H1 (cell line): ENCODE results near the gene UCHL5. TPM values are rescaled to one million over a fixed set of nuclear protein-coding genes. Genes with fewer than 3 reads are reported as not detected.

Source experiments
- CTCF ChIA-PET: fragments of 300-600 bp; sonication (Branson Sonifier 250); formaldehyde crosslinking; loops from one replicate; lab custom pipeline; 2021; ENCODE audit not compliant: partially characterized antibody; lab: Charles Lee
- POLR2A ChIA-PET: fragments of 300-600 bp; sonication (Branson Sonifier 250); formaldehyde crosslinking; loops from one replicate; lab custom pipeline; 2021; ENCODE audit warnings: inconsistent platforms; ENCODE audit not compliant: partially characterized antibody; lab: Charles Lee
- DNase-seq, 2 experiments: peaks; one replicate each; pipeline versions ENCODE4 v3.0.0 to v3.0.0-alpha.2; 2010 to 2022; ENCODE audit warnings: low spot score in 2 of 2, low read depth in 1 of 2, mixed read lengths in 1 of 2
- FAIRE-seq: peaks from 2 replicates; lab custom pipeline; 2011; peaks lifted over from hg19 to GRCh38; lab: Jason Lieb, UNC
- H2AFZ ChIP-seq: 2 replicates; pipeline ENCODE4 v1.8.1; 2012; ENCODE audit warnings: low read length, inconsistent platforms
- H2AK5ac ChIP-seq: 2 replicates; pipeline ENCODE4 v1.6.1; 2013; ENCODE audit warnings: low read depth, low read length
- H2BK120ac ChIP-seq: replicated peaks from 2 replicates; pipeline ENCODE3; 2013; ENCODE audit warnings: low read depth, low read length, inconsistent platforms
- H2BK12ac ChIP-seq: 2 replicates; pipeline ENCODE4 v1.6.1; 2013; ENCODE audit warnings: low read depth, low read length
- H2BK15ac ChIP-seq: 2 replicates; pipeline ENCODE4 v1.6.1; 2013; ENCODE audit warnings: low read length
- H2BK20ac ChIP-seq: 2 replicates; pipeline ENCODE4 v1.6.1; 2013; ENCODE audit warnings: low read length
- H2BK5ac ChIP-seq: 2 replicates; pipeline ENCODE4 v1.6.1; 2013; ENCODE audit warnings: low read depth, low read length
- H3K14ac ChIP-seq: 2 replicates; pipeline ENCODE4 v1.6.1; 2013; ENCODE audit warnings: inconsistent platforms; ENCODE audit not compliant: insufficient read length
- H3K18ac ChIP-seq: 2 replicates; pipeline ENCODE4 v1.6.1; 2013; ENCODE audit warnings: low read length; ENCODE audit errors: extremely low read depth
- H3K23ac ChIP-seq: 2 replicates; pipeline ENCODE4 v1.6.1; 2013; ENCODE audit warnings: inconsistent platforms; ENCODE audit not compliant: insufficient read length
- H3K23me2 ChIP-seq: 2 replicates; pipeline ENCODE4 v1.6.1; 2013; ENCODE audit warnings: low read depth, low read length
- H3K27ac ChIP-seq: 2 replicates; pipeline ENCODE4 v1.6.1; 2011; ENCODE audit warnings: low read depth, low read length, inconsistent platforms
- H3K27me3 ChIP-seq, 4 experiments: replicated peaks in 1 of 4; 1 replicate in 1 of 4; 2 replicates in 3 of 4; pipeline versions ENCODE4 v1.6.1 to v1.8.1; 2011 to 2013; ENCODE audit warnings: low read length in 3 of 4, mild to moderate bottlenecking in 3 of 4, inconsistent platforms in 2 of 4, mixed read lengths in 2 of 4, moderate library complexity in 1 of 4; ENCODE audit not compliant: control insufficient read depth in 3 of 4, insufficient read depth in 3 of 4; ENCODE audit errors: extremely low read depth in 1 of 4
- H3K36me3 ChIP-seq, 4 experiments: 2 replicates each; pipeline versions ENCODE4 v1.6.1 to v1.8.1; 2011 to 2013; ENCODE audit warnings: mild to moderate bottlenecking in 4 of 4, low read length in 3 of 4, moderate library complexity in 2 of 4, control low read depth in 1 of 4, inconsistent platforms in 1 of 4; ENCODE audit not compliant: insufficient read depth in 4 of 4, control insufficient read depth in 2 of 4
- H3K4ac ChIP-seq: replicated peaks from 2 replicates; pipeline ENCODE3; 2013; ENCODE audit warnings: low read length, low read depth, mixed read lengths, inconsistent platforms; ENCODE audit not compliant: insufficient read length
- H3K4me1 ChIP-seq, 4 experiments: replicated peaks in 1 of 4; 1 replicate in 1 of 4; 2 replicates in 3 of 4; pipeline versions ENCODE4 v1.6.1 to v1.8.1; 2011 to 2013; ENCODE audit warnings: low read length in 3 of 4, inconsistent platforms in 2 of 4, mixed read lengths in 1 of 4; ENCODE audit not compliant: insufficient read depth in 4 of 4, control insufficient read depth in 3 of 4
- H3K4me2 ChIP-seq, 2 experiments: 2 replicates each; pipeline versions ENCODE4 v1.6.1 to v1.8.1; 2011 to 2013; ENCODE audit warnings: low read depth in 2 of 2, low read length in 2 of 2, control low read depth in 1 of 2, inconsistent platforms in 1 of 2, mild to moderate bottlenecking in 1 of 2; ENCODE audit not compliant: insufficient read depth in 1 of 2
- H3K4me3 ChIP-seq, 4 experiments: fragments of 200-600, 300-600 bp in 1 of 4; sonication (generic), shearing (Covaris generic), sonication (Bioruptor Twin) in 1 of 4; 2 replicates each; pipeline versions ENCODE4 v1.5.1 to v1.8.1; 2011 to 2016; ENCODE audit warnings: low read length in 4 of 4, low read depth in 3 of 4, control low read depth in 2 of 4, inconsistent platforms in 2 of 4, mild to moderate bottlenecking in 2 of 4, mixed read lengths in 1 of 4, moderate library complexity in 1 of 4; ENCODE audit not compliant: insufficient read depth in 2 of 4; ENCODE audit errors: extremely low read depth in 1 of 4
- H3K56ac ChIP-seq: replicated peaks from 2 replicates; pipeline ENCODE3; 2013; ENCODE audit warnings: low read depth, mild to moderate bottlenecking, mixed read lengths, low read length, inconsistent platforms; ENCODE audit not compliant: insufficient read length
- H3K79me1 ChIP-seq: 2 replicates; pipeline ENCODE4 v1.6.1; 2013; ENCODE audit warnings: low read depth, low read length, control low read depth
- H3K79me2 ChIP-seq, 2 experiments: 2 replicates each; pipeline versions ENCODE4 v1.6.1 to v1.8.1; 2012 to 2013; ENCODE audit warnings: low read length in 2 of 2, mild to moderate bottlenecking in 2 of 2, inconsistent platforms in 1 of 2; ENCODE audit not compliant: insufficient read depth in 2 of 2, control insufficient read depth in 1 of 2
- H3K9ac ChIP-seq, 4 experiments: replicated peaks in 1 of 4; 1 replicate in 1 of 4; 2 replicates in 3 of 4; pipeline versions ENCODE4 v1.6.1 to v1.8.1; 2011 to 2013; ENCODE audit warnings: low read depth in 3 of 4, low read length in 3 of 4, control low read depth in 2 of 4, mild to moderate bottlenecking in 2 of 4, moderate library complexity in 2 of 4, inconsistent platforms in 1 of 4; ENCODE audit errors: extremely low read depth in 1 of 4
- H3K9me3 ChIP-seq, 2 experiments: 2 replicates each; pipeline versions ENCODE4 v1.6.1 to v1.8.1; 2012 to 2013; ENCODE audit warnings: mild to moderate bottlenecking in 2 of 2, moderate library complexity in 2 of 2, control low read depth in 1 of 2, inconsistent platforms in 1 of 2, low read depth in 1 of 2, low read length in 1 of 2, mixed read lengths in 1 of 2; ENCODE audit not compliant: insufficient read depth in 2 of 2
- H4K20me1 ChIP-seq, 2 experiments: replicated peaks in 1 of 2; 2 replicates each; pipeline versions ENCODE3 to v1.8.1; 2011 to 2013; ENCODE audit warnings: inconsistent platforms in 2 of 2, low read length in 2 of 2, mild to moderate bottlenecking in 1 of 2; ENCODE audit not compliant: insufficient read depth in 2 of 2, control insufficient read depth in 1 of 2
- H4K5ac ChIP-seq: 2 replicates; pipeline ENCODE4 v1.6.1; 2013; ENCODE audit warnings: low read length, low read depth, mixed read lengths, inconsistent platforms; ENCODE audit not compliant: insufficient read length
- H4K8ac ChIP-seq: 2 replicates; pipeline ENCODE4 v1.8.0; 2013; ENCODE audit warnings: mild to moderate bottlenecking, moderate library complexity, low read length, inconsistent platforms; ENCODE audit not compliant: insufficient read depth; ENCODE audit errors: extremely low read depth
- H4K91ac ChIP-seq: replicated peaks from 2 replicates; pipeline ENCODE3; 2013; ENCODE audit warnings: low read length, mixed read lengths, inconsistent platforms; ENCODE audit not compliant: insufficient read length
- BRCA1 ChIP-seq: IDR thresholded peaks from 2 replicates; pipeline ENCODE4 v1.6.1; 2012; ENCODE audit warnings: low read depth, low read length, improper control_type of control experiment
- CEBPB ChIP-seq: IDR thresholded peaks from 2 replicates; pipeline ENCODE4 v1.6.1; 2012; ENCODE audit warnings: low read depth, low read length
- KDM4A ChIP-seq: IDR thresholded peaks from one replicate; pipeline ENCODE4 v1.7.1; 2012; ENCODE audit warnings: low read depth, mild to moderate bottlenecking, moderate library complexity, low read length, inconsistent platforms; ENCODE audit not compliant: severe bottlenecking
- POLR2A ChIP-seq, 2 experiments: IDR thresholded peaks; 1 replicate in 1 of 2; 2 replicates in 1 of 2; pipeline ENCODE4 v1.6.1; 2011; ENCODE audit warnings: low read depth in 2 of 2, low read length in 2 of 2, mild to moderate bottlenecking in 2 of 2; ENCODE audit errors: control extremely low read depth in 1 of 2
- RAD21 ChIP-seq, 2 experiments: IDR thresholded peaks in 1 of 2; conservative IDR thresholded peaks in 1 of 2; 2 replicates each; pipeline ENCODE4 v1.6.1; 2011; ENCODE audit warnings: low read depth in 2 of 2, low read length in 2 of 2, improper control_type of control experiment in 1 of 2, inconsistent platforms in 1 of 2, mild to moderate bottlenecking in 1 of 2, moderate library complexity in 1 of 2
- RFX5 ChIP-seq: IDR thresholded peaks from 2 replicates; pipeline ENCODE4 v1.6.1; 2011; ENCODE audit warnings: low read depth, low read length, improper control_type of control experiment, borderline replicate concordance
- SP4 ChIP-seq: IDR thresholded peaks from 2 replicates; pipeline ENCODE4 v1.6.1; 2012; ENCODE audit warnings: low read length, inconsistent platforms
- TAF7 ChIP-seq: optimal IDR thresholded peaks from 2 replicates; pipeline ENCODE3; 2011; ENCODE audit warnings: low read depth, mild to moderate bottlenecking, inconsistent platforms, low read length, moderate library complexity, borderline replicate concordance
- TCF12 ChIP-seq: IDR thresholded peaks from 2 replicates; pipeline ENCODE4 v1.6.1; 2011; ENCODE audit warnings: low read depth, mild to moderate bottlenecking, low read length
- WGBS, 2 experiments: shearing (Covaris generic) in 1 of 2; methylation state at CpG; one replicate each; pipeline versions ENCODE4 v1.1.6 to v1.1.7; 2013 to 2015; ENCODE audit warnings: low lambda C conversion rate in 2 of 2, mixed read lengths in 2 of 2, inconsistent platforms in 1 of 2, low coverage in 1 of 2, missing lambda C conversion rate in 1 of 2; ENCODE audit not compliant: insufficient replicate concordance in 2 of 2, insufficient coverage in 1 of 2, insufficient read length in 1 of 2; ENCODE audit errors: extremely low coverage in 1 of 2, missing lambda C conversion rate in 1 of 2; 5-methylcytosine and 5-hydroxymethylcytosine counted together
- polyA plus RNA-seq, 7 experiments: library from polyadenylated mRNA; depleted of rRNA in 3 of 7; stranded (reverse) in 5 of 7; unstranded in 2 of 7; fragments of >200 nt in 5 of 7; fragments of 200-250 nt in 2 of 7; gene quantifications; 1 replicate in 5 of 7; 2 replicates in 1 of 7; 4 replicates in 1 of 7; pipeline versions ENCODE4 v1.2.1 to v1.2.3, GENCODE V29; 2011 to 2013; ENCODE audit warnings: missing spikeins in 2 of 7, mixed read lengths in 2 of 7
- total RNA-seq: library from RNA; stranded (reverse); fragmentation: NEBNext Ultra II Directional; extraction: Animal tissue kit (Norgen Biotek cat#: 25700); gene quantifications from 2 replicates; pipeline ENCODE4 v1.2.1, GENCODE V29; 2021

Gene UCHL5
- total and polyA plus RNA-seq, 2 of the 8 experiments (the other 6 are each of a cell fraction or from before 2014, with no cell fraction given) = 12.0 to 40.0 TPM

GRCh38 chr1:193036337-193037047, 22.7 kb downstream of the UCHL5 start:
- WGBS, 2 experiments = 91% methylated on average over 3 of the region's 3 CpGs; no CpG with 5 or more reads in 1 of the 2 experiments
- H2AK5ac ChIP-seq = no peak overlapping the region
- H3K27ac ChIP-seq = no peak overlapping the region
- no peaks in the 10 kb centered on the region for H3K9me3 ChIP-seq
- no peaks in the 10 kb centered on the region for H4K20me1 ChIP-seq
- no peaks in the 10 kb centered on the region for H3K79me1 ChIP-seq
- H2AFZ ChIP-seq = no peak overlapping the region
- CTCF ChIA-PET = no interaction called here
- no peak overlapping the region for H3K4ac ChIP-seq
- FAIRE-seq (no peak), DNase-seq (no peak)
- no peak overlapping the region for H2BK20ac ChIP-seq
- no peak overlapping the region for H3K14ac ChIP-seq
- no peak overlapping the region for H2BK120ac ChIP-seq
- no peak overlapping the region for H3K9ac ChIP-seq
- H2BK15ac ChIP-seq = no peak overlapping the region
- no peak overlapping the region for H3K18ac ChIP-seq
- H3K23ac ChIP-seq = no peak overlapping the region
- H3K27me3 ChIP-seq = no peaks in the 10 kb centered on the region
- H3K4me2 ChIP-seq = no peak overlapping the region
- H2BK5ac ChIP-seq = no peak overlapping the region
- H4K91ac ChIP-seq = no peak overlapping the region
- TF ChIP-seq SP4 (no peak), KDM4A (no peak), POLR2A (IDR thresholded peaks at IDR 0.05; ENCODE audit: control extremely low read depth in 1 of 2, low read depth in 2 of 2, low read length in 2 of 2) (no peak), TAF7 (no peak), RAD21 (IDR thresholded peaks at IDR 0.05 in 1 of 2, conservative IDR thresholded peaks at IDR 0.05 in 1 of 2; ENCODE audit: low read depth in 2 of 2, low read length in 2 of 2) (no peak), BRCA1 (no peak), TCF12 (no peak), CEBPB (no peak), RFX5 (no peak)
- no peak overlapping the region for H3K56ac ChIP-seq
- no peaks in the 10 kb centered on the region for H3K4me1 ChIP-seq
- H4K5ac ChIP-seq = no peak overlapping the region
- H3K23me2 ChIP-seq = no peaks in the 10 kb centered on the region
- POLR2A ChIA-PET = no interaction called here
- no peaks in the 10 kb centered on the region for H3K36me3 ChIP-seq
- H3K4me3 ChIP-seq = no peak overlapping the region
- H2BK12ac ChIP-seq = no peak overlapping the region
- H3K79me2 ChIP-seq = peaks cover 0 to 52% of the 10 kb centered on the region in 2 experiments; a peak in 2 of 4 replicates
- H4K8ac ChIP-seq = no peak overlapping the region
